DMS79 (cell line): ENCODE measurements around the gene TCF3.
A peak's percentile ranks its signal among the peaks of the same experiment; 100 is the strongest.

Experiments
- DNase-seq: peaks from one replicate; lab custom pipeline; 2025; lab: John Stamatoyannopoulos, UW

TCF3 gene

GRCh38 chr19:1609680-1610474, 42.5 kb downstream of the TCF3 start:
- DNase-seq, result no peak

DNA sequence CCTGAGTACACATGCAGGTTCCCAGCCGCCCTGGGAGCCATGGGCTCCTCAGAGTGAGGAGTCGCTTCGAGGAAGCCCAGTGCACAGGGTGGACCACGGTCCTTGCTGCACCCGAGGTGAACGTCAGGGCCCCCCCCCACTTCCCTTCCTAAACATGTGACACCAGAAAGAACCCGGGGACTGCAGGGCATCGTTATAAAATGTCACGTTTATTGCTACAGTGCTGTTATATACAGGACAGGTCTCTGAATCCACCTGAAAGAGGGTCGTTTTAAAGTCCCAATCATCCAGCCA, 43.4 kb downstream of the TCF3 start:
- no peak for DNase-seq

DNA sequence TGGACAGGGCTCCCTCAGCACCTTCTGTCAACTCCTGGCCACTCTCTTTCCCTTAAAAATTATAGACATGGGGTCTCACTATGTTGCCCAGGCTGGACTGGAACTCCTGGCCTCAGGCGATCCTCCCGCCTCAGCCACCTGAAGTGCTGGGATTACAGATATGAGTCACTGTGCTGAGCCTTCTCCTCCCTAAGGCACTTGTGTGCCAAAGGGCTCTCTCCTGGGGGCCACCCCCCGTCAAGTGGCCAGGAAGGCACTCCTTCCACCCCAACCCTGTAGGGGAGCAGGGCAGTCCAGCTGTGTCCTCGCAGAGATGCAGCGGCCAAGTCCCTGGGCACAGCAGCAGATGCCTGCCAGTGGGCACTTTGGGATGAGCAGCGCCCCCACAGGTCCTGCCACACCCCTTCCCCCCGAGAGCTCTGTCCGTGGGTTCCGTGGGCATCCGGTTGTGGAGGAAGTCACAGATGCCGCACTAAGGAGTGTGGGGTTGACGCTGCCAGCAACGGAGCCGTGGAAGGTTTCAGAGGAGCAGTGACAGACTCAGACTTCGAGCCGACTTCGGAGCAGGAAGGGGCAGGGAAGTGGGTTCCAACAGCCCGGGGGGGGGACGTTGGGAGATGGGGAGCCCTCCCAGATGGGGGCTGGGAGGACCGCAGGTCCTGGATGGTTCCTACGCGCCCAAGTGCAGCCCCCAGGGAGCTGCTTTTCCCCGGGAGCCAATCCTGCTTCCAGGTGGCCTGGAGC, 43.9 kb downstream of the TCF3 start:
- no peak for DNase-seq

GRCh38 chr19:1606138-1606651, 46.2 kb downstream of the TCF3 start:
- no peak for DNase-seq

DNA sequence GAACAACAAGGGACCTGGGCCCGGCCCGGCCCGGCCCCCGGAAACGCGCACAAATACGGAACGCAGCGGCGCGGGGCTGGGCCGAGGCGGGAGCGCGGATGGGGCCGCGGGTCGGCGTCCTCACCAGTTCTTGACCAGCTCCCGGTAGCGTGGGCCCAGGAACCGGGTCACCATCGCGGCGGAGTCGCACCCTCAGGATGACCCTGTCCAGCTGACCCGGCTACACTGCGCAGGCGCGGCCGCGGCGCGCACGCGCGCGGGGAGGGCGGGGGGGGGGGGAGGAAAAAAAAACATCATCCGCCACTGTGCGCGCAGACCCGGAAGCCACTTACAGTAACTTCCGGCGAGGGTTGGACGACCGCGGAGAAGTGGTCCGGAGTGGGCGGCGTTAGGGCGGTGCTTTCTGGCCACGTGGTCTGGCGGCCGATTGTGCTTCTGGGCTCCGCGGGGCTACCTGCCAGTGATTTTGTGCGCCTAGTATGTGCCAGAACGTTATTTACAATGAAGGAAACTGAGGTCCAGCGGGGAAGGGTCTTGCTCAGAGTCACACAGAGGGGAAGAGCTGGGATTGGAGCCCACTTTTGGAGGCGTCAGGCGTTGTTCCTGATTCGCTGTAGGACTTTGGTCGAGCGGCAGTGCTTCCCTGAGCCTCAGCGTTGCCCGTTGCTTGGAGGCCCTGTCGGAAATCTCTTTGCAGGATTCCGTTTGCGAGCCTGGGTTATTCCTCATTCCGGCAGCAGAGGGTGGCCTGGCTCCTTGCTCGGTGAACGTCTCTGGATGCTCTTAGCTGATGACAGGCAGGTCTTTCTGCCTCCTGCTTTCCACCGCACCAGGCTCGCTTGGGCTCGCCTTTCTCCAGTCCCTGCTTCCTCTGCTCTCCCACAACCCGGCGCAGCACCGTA, 46.9 kb downstream of the TCF3 start, which contains the start of gene UQCR11:
UQCR11 (minus strand) TSS at position 227 of the 902 bp plus-strand sequence; CDS start at position 174, 53 bp downstream.
- DNase-seq, result peak; percentile 86

DNA sequence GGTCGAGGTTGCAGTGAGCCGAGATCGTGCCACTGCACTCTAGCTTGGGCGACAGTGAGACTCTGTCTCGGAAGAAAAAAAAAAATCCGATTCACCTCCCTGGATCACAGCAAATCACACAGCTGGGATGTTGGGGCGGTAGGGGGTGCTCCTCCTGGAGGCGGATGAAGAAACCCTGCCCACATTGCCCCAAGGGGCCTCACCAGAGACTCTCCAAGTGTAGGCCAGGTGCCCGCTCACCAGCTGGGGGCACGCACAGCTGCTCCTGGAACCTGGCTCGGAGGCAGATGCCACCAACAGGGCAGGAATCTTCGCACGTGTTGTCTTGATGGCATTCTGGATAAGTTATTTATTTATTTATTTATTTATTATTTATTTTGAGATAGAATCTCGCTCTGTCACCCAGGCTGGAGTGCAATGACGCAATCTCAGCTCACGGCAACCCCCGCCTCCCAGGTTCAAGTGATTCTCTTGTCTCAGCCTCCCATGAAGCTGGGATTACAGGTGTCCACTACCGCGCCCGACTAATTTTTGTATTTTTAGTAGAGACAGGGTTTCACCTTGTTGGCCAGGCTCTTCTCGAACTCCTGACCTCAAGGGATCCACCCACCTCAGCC, 50.2 kb downstream of the TCF3 start:
- DNase-seq, result no peak

GRCh38 chr19:1601613-1602064, 50.8 kb downstream of the TCF3 start:
- no peak for DNase-seq

- no peak for DNase-seq
Measured at GRCh38 chr19:1599460-1599846, 53.0 kb downstream of the TCF3 start.

DNA sequence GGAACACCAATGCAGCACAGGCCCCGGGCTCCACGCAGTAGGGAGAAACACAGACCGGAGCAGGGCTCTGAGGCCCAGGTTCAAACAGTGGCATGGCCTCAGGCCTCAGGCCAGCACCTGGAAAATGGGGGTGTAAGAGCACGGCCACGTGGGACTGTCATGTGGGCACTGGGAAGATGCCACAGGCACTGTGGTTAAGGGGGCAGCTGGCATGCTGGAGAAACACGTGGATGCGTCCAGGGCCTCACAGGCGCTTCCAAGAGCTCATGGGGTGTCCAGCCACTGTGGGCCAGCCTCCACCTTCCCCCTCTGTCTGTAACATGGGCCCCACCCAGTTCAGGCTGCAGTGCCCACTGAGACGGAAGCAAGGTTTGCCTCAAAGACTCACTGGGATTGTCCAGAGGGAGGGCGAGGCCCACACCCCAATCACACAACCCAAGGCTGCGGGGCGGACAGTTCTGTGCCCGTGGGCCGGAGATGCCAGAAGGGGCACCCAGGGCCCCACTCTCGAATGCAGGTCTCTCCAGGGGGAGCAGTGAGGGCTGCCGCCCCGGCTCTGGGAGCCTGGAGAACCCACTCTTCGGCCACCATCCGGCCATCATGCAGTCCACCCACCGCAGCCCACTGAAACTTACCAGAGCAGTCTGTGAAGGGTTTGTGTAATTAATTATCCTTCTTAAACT, 53.5 kb downstream of the TCF3 start:
- DNase-seq, result no peak

DNA sequence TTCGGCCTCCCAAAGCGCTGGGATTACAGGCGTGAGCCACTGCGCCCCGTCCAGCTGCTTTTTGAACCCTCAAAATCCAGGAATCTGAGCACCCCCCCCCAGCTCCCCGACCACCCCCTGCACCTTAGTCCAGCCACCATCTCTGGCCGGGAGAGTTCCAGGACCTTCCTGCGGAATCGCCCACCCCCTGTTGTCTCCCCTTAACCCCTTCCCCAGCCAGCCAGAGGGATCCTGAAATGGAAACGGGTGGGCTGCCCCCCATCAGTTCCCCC, 59.0 kb downstream of the TCF3 start:
- no peak for DNase-seq

DNA sequence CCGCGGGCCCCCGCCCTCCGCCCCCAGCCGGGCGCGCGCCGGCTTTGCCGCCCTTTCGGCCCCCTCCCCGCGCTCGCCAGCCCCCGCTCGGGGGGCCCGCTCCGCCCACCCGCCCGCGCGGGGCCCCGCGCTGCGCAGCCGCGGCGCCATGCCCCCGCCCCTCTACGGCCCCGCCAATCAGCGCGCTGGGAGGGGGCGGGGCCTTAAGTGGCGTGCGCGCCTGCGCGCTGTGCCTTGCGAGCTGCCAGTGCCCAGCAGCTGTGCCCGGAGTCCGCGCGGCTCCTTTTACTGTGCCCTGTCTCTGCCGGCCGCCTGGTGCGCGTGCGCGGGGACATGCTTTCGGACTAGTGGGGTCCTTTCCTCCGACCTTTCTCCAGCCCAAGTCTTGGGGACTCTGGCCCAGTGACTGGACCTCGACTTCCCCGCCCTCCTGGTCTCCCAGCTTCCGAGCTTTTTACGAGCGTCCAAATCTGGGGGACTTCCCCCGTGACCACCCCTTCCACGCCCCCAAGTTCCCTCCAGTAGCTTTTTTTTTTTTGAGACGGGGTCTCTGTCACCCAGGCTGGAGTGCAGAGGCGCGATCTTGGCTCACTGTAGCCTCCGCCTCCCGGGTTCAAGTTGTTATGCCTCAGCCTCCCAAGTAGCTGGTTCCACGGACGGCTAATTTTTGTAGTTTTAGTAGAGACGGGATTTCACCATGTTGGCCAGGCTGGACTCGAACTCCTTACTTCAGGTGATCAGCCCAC, 59.5 kb downstream of the TCF3 start, which contains the start of gene MBD3:
MBD3 (minus strand) TSS at position 111 of the 746 bp plus-strand sequence. CDS start 234 bp downstream, outside the sequence.
- DNase-seq, result peak; percentile 79

- peak; percentile 43 for DNase-seq
Measured at GRCh38 chr19:1592024-1592754, 60.2 kb downstream of the TCF3 start.

GRCh38 chr19:1591421-1592023, 60.9 kb downstream of the TCF3 start:
- DNase-seq, result peak; percentile 53

DNA sequence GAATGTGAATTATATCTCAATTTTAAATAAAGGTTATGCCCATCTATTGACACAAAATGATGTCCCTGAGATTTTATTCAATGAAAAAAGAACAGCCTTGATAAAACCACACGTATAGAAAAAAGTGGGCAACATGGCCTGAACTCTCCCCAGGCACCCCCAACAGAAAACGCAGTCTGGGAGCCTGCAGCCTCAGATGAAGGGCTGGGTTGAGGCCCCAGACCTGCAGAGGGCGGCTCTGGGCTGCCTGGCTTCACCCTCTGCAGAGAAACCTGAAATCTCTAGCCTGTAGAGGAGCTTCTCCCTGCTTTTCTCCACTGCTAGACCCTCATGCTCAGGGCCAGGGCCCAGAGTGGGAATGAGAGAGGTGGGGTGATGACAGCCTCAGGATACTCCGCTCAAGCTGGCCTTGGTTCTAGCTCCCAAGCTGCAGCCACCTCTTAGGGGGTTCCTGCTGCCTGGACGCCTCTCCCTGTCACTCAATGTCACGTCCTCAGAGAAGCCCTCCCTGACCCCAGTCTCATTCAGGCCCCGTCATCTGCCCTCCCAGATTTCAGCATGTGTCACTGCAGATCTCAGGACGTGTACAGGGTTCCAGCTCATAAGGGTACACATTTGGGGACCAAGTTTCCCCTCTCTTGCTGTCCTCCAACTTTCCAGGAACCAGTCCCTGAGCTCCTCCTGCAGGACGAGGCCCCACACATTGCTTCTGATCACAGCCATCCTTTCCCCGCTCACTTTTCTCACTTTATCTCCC, 61.6 kb downstream of the TCF3 start:
- DNase-seq, result no peak

DNA sequence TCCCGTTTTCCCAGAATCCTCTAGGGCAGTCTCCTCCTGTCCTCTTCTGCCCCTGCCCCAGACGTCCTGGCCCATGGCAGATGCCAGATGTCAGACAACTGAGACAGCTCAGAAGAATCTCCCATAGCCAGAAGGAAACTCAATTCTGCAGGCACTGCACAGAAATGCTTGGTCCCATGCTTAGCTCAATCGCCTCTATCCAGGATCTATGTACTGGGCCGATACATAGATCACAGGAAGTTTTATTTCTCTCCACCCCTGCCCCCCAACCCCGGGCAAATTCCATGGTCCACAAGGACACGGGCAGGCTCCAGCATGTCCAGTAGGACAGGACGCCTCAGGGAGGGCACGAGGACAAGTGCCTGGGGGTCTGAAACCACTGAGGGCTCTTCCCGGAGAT, 64.5 kb downstream of the TCF3 start:
- DNase-seq, result no peak

- DNase-seq, result no peak
Measured at GRCh38 chr19:1585243-1585580, 67.2 kb downstream of the TCF3 start.

- DNase-seq, result no peak
Measured at GRCh38 chr19:1584500-1585242, 67.7 kb downstream of the TCF3 start.

- DNase-seq, result no peak
Measured at GRCh38 chr19:1582201-1582600, 70.2 kb downstream of the TCF3 start.
